ENCODE data around the gene PCDH7.

DNA sequence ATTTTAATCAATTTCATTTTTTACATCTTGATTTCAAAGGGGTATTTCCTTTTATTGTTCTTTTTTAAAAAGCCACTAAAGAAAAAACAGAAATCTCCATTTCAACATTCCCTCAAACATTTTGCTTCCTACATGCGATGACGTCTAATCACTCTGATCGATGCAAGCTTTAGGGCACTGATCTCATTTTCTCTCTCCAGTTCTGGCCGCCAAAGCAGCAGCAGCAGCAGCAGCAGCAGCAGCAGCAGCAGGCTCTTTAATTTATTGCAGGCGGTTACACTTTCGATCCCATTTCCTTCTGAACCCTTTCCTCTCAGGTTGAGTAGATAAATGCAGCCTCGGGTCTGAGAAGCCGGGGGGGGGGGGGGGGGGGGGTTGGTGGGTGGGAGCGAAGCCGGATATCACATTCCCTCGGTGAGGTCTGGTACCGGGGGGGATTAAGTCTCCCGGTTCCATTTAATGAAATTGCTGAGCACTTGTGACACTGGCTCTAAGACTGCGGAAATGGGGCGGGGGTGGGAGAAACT is 3.4 kb upstream of the PCDH7 start:
- TF ChIP-seq, protein P1, sequence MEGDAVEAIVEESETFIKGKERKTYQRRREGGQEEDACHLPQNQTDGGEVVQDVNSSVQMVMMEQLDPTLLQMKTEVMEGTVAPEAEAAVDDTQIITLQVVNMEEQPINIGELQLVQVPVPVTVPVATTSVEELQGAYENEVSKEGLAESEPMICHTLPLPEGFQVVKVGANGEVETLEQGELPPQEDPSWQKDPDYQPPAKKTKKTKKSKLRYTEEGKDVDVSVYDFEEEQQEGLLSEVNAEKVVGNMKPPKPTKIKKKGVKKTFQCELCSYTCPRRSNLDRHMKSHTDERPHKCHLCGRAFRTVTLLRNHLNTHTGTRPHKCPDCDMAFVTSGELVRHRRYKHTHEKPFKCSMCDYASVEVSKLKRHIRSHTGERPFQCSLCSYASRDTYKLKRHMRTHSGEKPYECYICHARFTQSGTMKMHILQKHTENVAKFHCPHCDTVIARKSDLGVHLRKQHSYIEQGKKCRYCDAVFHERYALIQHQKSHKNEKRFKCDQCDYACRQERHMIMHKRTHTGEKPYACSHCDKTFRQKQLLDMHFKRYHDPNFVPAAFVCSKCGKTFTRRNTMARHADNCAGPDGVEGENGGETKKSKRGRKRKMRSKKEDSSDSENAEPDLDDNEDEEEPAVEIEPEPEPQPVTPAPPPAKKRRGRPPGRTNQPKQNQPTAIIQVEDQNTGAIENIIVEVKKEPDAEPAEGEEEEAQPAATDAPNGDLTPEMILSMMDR (IDR thresholded peaks at IDR 0.05), result no peak
- no peak for TF ChIP-seq POLR2AphosphoS5 (IDR thresholded peaks at IDR 0.05)
- TF ChIP-seq POLR2A (IDR thresholded peaks at IDR 0.05), result no peak
